ENCODE results near the gene DAP3. TPM values are rescaled to one million over a fixed set of nuclear protein-coding genes. Genes with fewer than 3 reads are reported as not detected.

The DAP3 gene
- total and polyA plus RNA-seq, 2 of the 8 experiments (the other 6 are each of a cell fraction or from before 2014, with no cell fraction given) = 66.3 to 87.1 TPM

- no peak for TF ChIP-seq YY1 (IDR thresholded peaks at IDR 0.05; ENCODE audit: low read depth, low read length)
- TF ChIP-seq POLR2AphosphoS5 (IDR thresholded peaks at IDR 0.05; ENCODE audit: low read depth, low read length) = no peak
- TF ChIP-seq POU5F1 (IDR thresholded peaks at IDR 0.05; ENCODE audit: low read depth, low read length) = no peak
- no peak for TF ChIP-seq TEAD4 (IDR thresholded peaks at IDR 0.05; ENCODE audit: low read depth, low read length)
Measured at GRCh38 chr1:155706139-155706538, 17.2 kb downstream of the DAP3 start (continued).
